Upper lobe of right lung (tissue), 1 donor: ENCODE measurements around the gene FBN1. TPM values are rescaled to one million over a fixed set of nuclear protein-coding genes. Genes with fewer than 3 reads are reported as not detected.

Source experiments
- ATAC-seq: fragments of 200-7000 bp; cut with Tn5 transposase; one replicate; pipeline ENCODE4 v1.9.1; 2020; ENCODE audit warnings: mild to moderate bottlenecking, moderate library complexity
- DNase-seq: peaks from one replicate; pipeline ENCODE4 v3.0.0-alpha.2; 2020
- H3K27ac ChIP-seq: fragments of 200-600 bp; one replicate; pipeline ENCODE4 v1.8.0; 2022
- H3K27me3 ChIP-seq: fragments of 200-600 bp; one replicate; pipeline ENCODE4 v1.8.0; 2022; ENCODE audit warnings: mild to moderate bottlenecking
- H3K36me3 ChIP-seq: fragments of 200-600 bp; one replicate; pipeline ENCODE4 v1.8.0; 2022
- H3K4me1 ChIP-seq: fragments of 200-600 bp; one replicate; pipeline ENCODE4 v1.8.0; 2022
- H3K4me3 ChIP-seq: fragments of 200-600 bp; one replicate; pipeline ENCODE4 v1.8.0; 2022; ENCODE audit warnings: mild to moderate bottlenecking
- H3K9me3 ChIP-seq: fragments of 200-600 bp; one replicate; pipeline ENCODE4 v1.8.0; 2022
- CTCF ChIP-seq: fragments of 200-600 bp; IDR thresholded peaks from one replicate; pipeline ENCODE4 v1.8.0; 2022; ENCODE audit warnings: antibody characterized with exemption
- intact Hi-C: fragments of 100-400 bp; cut with DNase I; formaldehyde crosslinking; loops from one replicate; pipeline ENCODE4 v1.11.0; 2022
- total RNA-seq: library from RNA; stranded (reverse); fragmentation: NEBNext Ultra II Directional; extraction: Animal tissue kit (Norgen Biotek cat#: 25700); gene quantifications from one replicate; pipeline ENCODE4 v1.2.1, GENCODE V29; 2021
- donor health status: DM: no; HTN: yes; CAD: no; lungs with severe emphysema.

The FBN1 gene
- total RNA-seq, 1 donor from 2014 or later: 46.9 TPM

- Histone ChIP-seq H3K4me3 (no peak overlapping the region), H3K36me3 (no peaks in the 10 kb centered on the region), H3K27ac (no peak overlapping the region), H3K9me3 (no peaks in the 10 kb centered on the region), H3K27me3 (no peaks in the 10 kb centered on the region), H3K4me1 (peaks cover 17% of the 10 kb centered on the region)
- ATAC-seq (no peak), DNase-seq (no peak)
- TF ChIP-seq CTCF: no peak
- intact Hi-C loops: no loop called here
Measured at GRCh38 chr15:48637639-48638038, 7.9 kb downstream of the FBN1 start.

- intact Hi-C loops: no loop called here
- H3K27me3 ChIP-seq: no peaks in the 10 kb centered on the region
- H3K9me3 ChIP-seq: no peaks in the 10 kb centered on the region
- DNase-seq (no peak), ATAC-seq (no peak)
- H3K36me3 ChIP-seq: no peaks in the 10 kb centered on the region
- TF ChIP-seq CTCF: no peak
- peaks cover 12% of the 10 kb centered on the region for H3K4me1 ChIP-seq
- H3K4me3 ChIP-seq: no peak overlapping the region
- H3K27ac ChIP-seq: no peak overlapping the region
Measured at GRCh38 chr15:48636511-48636910, 9.0 kb downstream of the FBN1 start.

- no peak overlapping the region for H3K4me3 ChIP-seq
- DNase-seq (no peak), ATAC-seq (no peak)
- no peaks in the 10 kb centered on the region for H3K9me3 ChIP-seq
- no peak overlapping the region for H3K27ac ChIP-seq
- H3K36me3 ChIP-seq: no peaks in the 10 kb centered on the region
- H3K27me3 ChIP-seq: no peaks in the 10 kb centered on the region
- peaks cover 5% of the 10 kb centered on the region for H3K4me1 ChIP-seq
- TF ChIP-seq CTCF: no peak
- intact Hi-C loops: no loop called here
Measured at GRCh38 chr15:48634893-48635292, 10.6 kb downstream of the FBN1 start.

- DNase-seq: no peak
- Histone ChIP-seq H3K9me3 (no peaks in the 10 kb centered on the region), H3K27ac (no peak overlapping the region), H3K27me3 (no peaks in the 10 kb centered on the region), H3K4me3 (no peak overlapping the region), H3K4me1 (peaks cover 5% of the 10 kb centered on the region), H3K36me3 (no peaks in the 10 kb centered on the region)
- no peak for TF ChIP-seq CTCF
- intact Hi-C loops: no loop called here
- no peak for ATAC-seq
Measured at GRCh38 chr15:48634096-48634495, 11.4 kb downstream of the FBN1 start.

- Histone ChIP-seq H3K4me1 (peaks cover 5% of the 10 kb centered on the region), H3K9me3 (no peaks in the 10 kb centered on the region), H3K27ac (no peak overlapping the region), H3K4me3 (no peak overlapping the region), H3K27me3 (no peaks in the 10 kb centered on the region), H3K36me3 (no peaks in the 10 kb centered on the region)
- intact Hi-C loops: no loop called here
- no peak for ATAC-seq
- no peak for DNase-seq
- TF ChIP-seq CTCF: no peak
Measured at GRCh38 chr15:48632651-48633050, 12.9 kb downstream of the FBN1 start.

GRCh38 chr15:48631176-48631770 is 14.2 kb downstream of the FBN1 start:
- Histone ChIP-seq H3K36me3 (no peaks in the 10 kb centered on the region), H3K4me3 (no peak overlapping the region), H3K27me3 (no peaks in the 10 kb centered on the region), H3K9me3 (no peaks in the 10 kb centered on the region), H3K27ac (no peak overlapping the region), H3K4me1 (peaks cover 5% of the 10 kb centered on the region)
- intact Hi-C loops: no loop called here
- TF ChIP-seq CTCF: no peak
- ATAC-seq: peak; percentile 28
- no peak for DNase-seq
